GM18526 (cell line): Measurements from ENCODE around the gene DIP2A.
A peak's percentile ranks its signal among the peaks of the same experiment; 100 is the strongest.

ENCODE experiments used
- POLR2A ChIP-seq: IDR thresholded peaks from 3 replicates; pipeline ENCODE4 v1.6.1; 2011; ENCODE audit not compliant: insufficient read length; ENCODE audit errors: extremely low read depth

The DIP2A gene, protein sequence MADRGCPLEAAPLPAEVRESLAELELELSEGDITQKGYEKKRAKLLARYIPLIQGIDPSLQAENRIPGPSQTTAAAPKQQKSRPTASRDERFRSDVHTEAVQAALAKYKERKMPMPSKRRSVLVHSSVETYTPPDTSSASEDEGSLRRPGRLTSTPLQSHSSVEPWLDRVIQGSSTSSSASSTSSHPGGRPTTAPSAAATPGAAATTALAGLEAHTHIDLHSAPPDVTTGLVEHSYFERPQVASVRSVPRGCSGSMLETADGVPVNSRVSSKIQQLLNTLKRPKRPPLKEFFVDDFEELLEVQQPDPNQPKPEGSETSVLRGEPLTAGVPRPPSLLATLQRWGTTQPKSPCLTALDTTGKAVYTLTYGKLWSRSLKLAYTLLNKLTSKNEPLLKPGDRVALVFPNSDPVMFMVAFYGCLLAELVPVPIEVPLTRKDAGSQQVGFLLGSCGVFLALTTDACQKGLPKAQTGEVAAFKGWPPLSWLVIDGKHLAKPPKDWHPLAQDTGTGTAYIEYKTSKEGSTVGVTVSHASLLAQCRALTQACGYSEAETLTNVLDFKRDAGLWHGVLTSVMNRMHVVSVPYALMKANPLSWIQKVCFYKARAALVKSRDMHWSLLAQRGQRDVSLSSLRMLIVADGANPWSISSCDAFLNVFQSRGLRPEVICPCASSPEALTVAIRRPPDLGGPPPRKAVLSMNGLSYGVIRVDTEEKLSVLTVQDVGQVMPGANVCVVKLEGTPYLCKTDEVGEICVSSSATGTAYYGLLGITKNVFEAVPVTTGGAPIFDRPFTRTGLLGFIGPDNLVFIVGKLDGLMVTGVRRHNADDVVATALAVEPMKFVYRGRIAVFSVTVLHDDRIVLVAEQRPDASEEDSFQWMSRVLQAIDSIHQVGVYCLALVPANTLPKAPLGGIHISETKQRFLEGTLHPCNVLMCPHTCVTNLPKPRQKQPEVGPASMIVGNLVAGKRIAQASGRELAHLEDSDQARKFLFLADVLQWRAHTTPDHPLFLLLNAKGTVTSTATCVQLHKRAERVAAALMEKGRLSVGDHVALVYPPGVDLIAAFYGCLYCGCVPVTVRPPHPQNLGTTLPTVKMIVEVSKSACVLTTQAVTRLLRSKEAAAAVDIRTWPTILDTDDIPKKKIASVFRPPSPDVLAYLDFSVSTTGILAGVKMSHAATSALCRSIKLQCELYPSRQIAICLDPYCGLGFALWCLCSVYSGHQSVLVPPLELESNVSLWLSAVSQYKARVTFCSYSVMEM (N-terminal part only)

GRCh38 chr21:46458315-46459023 lies at the start of gene DIP2A:
Gene DIP2A, plus strand, starts transcription at chr21:46458891. Its CDS starts 241 bp downstream, at chr21:46459132.
- TF ChIP-seq POLR2A = peak; percentile 92

DNA sequence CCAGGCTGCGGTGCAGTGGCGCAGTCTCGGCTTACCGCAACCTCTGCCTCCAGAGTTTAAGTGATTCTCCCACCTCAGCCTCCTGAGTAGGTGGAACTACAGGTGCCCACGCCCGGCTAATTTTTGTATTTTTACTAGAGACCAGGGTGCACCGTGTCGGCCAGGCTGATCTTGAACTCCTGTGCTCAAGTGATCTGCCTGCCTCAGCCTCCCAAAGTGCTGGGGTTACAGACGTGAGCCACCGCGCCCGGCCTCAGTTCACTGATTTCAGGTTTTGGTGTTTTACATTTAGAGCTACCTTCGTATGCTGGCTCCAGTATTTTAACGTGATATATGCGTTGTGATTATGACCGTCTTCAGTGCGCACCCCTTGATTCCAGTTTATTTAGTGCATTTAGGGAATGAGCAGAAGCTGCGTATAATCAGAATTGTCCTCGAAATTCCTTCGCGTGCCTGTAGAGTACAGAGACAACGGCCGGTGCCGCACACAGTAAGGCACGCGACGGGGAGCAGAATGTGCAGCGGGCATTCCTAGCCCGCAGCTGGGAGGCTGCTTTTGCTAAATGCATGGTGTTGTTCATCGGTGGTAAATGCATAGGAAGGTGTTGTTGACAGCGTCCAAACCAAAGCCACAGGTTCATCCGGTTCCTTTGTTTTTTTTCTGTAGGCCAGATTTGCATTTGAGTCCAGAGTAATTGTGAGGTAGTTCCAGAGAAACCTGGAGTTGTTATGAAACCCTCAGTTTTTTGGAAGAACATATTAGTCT lies 48.9 kb upstream of the DIP2A start:
- no peak for TF ChIP-seq POLR2A

DNA sequence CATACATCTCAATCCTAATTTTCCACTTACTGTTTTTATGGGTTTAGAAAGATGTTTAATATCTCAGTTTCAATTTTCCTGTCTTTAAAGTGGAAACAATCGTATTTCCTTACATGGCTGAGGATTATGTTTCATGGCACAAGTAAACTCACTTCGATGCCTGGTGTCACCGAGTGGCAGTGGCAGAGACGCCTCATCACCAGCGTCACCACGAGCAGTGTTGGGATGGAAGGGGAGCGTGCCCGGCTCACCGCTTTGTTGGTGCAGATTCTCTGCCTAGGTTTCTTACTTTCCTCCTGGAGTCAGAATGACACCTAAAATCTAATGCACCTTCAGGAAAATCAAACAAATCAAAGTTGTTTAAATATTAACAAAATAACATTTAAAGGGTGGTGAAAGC lies 48.2 kb upstream of the DIP2A start:
- TF ChIP-seq POLR2A = no peak

GRCh38 chr21:46411236-46411635 lies 47.5 kb upstream of the DIP2A start:
- no peak for TF ChIP-seq POLR2A

- TF ChIP-seq POLR2A = no peak
Observed at GRCh38 chr21:46411691-46412090, 47.0 kb upstream of the DIP2A start.

GRCh38 chr21:46412521-46413364 lies 45.9 kb upstream of the DIP2A start:
- no peak for TF ChIP-seq POLR2A

- no peak for TF ChIP-seq POLR2A
Observed at GRCh38 chr21:46413365-46413696, 45.4 kb upstream of the DIP2A start.

- TF ChIP-seq POLR2A = no peak
Observed at GRCh38 chr21:46414965-46415275, 43.8 kb upstream of the DIP2A start.

- TF ChIP-seq POLR2A = no peak
Observed at GRCh38 chr21:46416551-46416950, 42.1 kb upstream of the DIP2A start.

- TF ChIP-seq POLR2A = no peak
Observed at GRCh38 chr21:46418265-46418946, 40.3 kb upstream of the DIP2A start.

- TF ChIP-seq POLR2A = no peak
Observed at GRCh38 chr21:46420241-46421190, 38.2 kb upstream of the DIP2A start.
